Retina (tissue), 1 donor: ENCODE data around the gene RBMS3.
"Not testable (repeated sequence)": the region's sequence is repeated elsewhere in the genome, so short reads cannot be mapped to it uniquely, and the experiment has no call there.

Experiments used
- DNase-seq: peaks from one replicate; pipeline ENCODE4 v3.0.0-alpha.2; 2016

RBMS3 gene

GRCh38 chr3:29440413-29441305, 159.8 kb downstream of the RBMS3 start:
- peak; percentile 46 for DNase-seq

GRCh38 chr3:29441422-29441821, 160.6 kb downstream of the RBMS3 start:
- no peak for DNase-seq

- DNase-seq, result no peak
Measured at GRCh38 chr3:29447946-29448627, 167.2 kb downstream of the RBMS3 start.

- DNase-seq, result no peak
Measured at GRCh38 chr3:29451920-29452319, 171.0 kb downstream of the RBMS3 start.

GRCh38 chr3:29452934-29453283, 172.0 kb downstream of the RBMS3 start:
- DNase-seq, result no peak

- no peak for DNase-seq
Measured at GRCh38 chr3:29453284-29454001, 172.6 kb downstream of the RBMS3 start.

GRCh38 chr3:29454161-29454611, 173.3 kb downstream of the RBMS3 start:
- no peak for DNase-seq

GRCh38 chr3:29456901-29457300, 176.0 kb downstream of the RBMS3 start:
- DNase-seq, result no peak

- peak; percentile 29 for DNase-seq
Measured at GRCh38 chr3:29463304-29463703, 182.4 kb downstream of the RBMS3 start.

- DNase-seq, result no peak
Measured at GRCh38 chr3:29465836-29466235, 185.0 kb downstream of the RBMS3 start.

GRCh38 chr3:29466442-29466841, 185.6 kb downstream of the RBMS3 start:
- no peak for DNase-seq

- DNase-seq, result no peak
Measured at GRCh38 chr3:29468187-29468586, 187.3 kb downstream of the RBMS3 start.

- not testable (repeated sequence) for DNase-seq
Measured at GRCh38 chr3:29473481-29474170, 192.8 kb downstream of the RBMS3 start.

- DNase-seq, result no peak
Measured at GRCh38 chr3:29475305-29475840, 194.5 kb downstream of the RBMS3 start.

- no peak for DNase-seq
Measured at GRCh38 chr3:29475854-29476253, 195.0 kb downstream of the RBMS3 start.

GRCh38 chr3:29478611-29479010, 197.7 kb downstream of the RBMS3 start:
- no peak for DNase-seq

- no peak for DNase-seq
Measured at GRCh38 chr3:29481249-29481648, 200.4 kb downstream of the RBMS3 start.

- no peak for DNase-seq
Measured at GRCh38 chr3:29481969-29482767, 201.3 kb downstream of the RBMS3 start.

GRCh38 chr3:29484633-29485032, 203.8 kb downstream of the RBMS3 start:
- DNase-seq, result no peak

GRCh38 chr3:29486096-29486495, 205.2 kb downstream of the RBMS3 start:
- DNase-seq, result no peak

- DNase-seq, result no peak
Measured at GRCh38 chr3:29486917-29487316, 206.0 kb downstream of the RBMS3 start.

- DNase-seq, result no peak
Measured at GRCh38 chr3:29488922-29489321, 208.1 kb downstream of the RBMS3 start.
